OCI-LY3 (cell line): ENCODE results near the gene USP31.

Experiments used
- CTCF ChIP-seq: fragments of 200-600, 300-600 bp; sonication (generic); IDR thresholded peaks from 2 replicates; pipeline ENCODE4 v1.5.1; 2014; ENCODE audit warnings: antibody characterized with exemption, low read length, low read depth
- EZH2phosphoT487 ChIP-seq: fragments of 200-600 bp; shearing (Covaris generic); IDR thresholded peaks from 2 replicates; pipeline ENCODE4 v1.6.1; 2018; ENCODE audit warnings: antibody characterized with exemption, mixed run types, low read depth

- TF ChIP-seq EZH2phosphoT487 (no peak), CTCF (no peak)
These were observed 21.2 kb downstream of the USP31 start for GRCh38 chr16:23128056-23128455.
